ENCODE data around the gene RGS6. TPM values are rescaled to one million over a fixed set of nuclear protein-coding genes. Genes with fewer than 3 reads are reported as not detected.

The RGS6 gene
- total and polyA plus RNA-seq, 2 of the 4 experiments (the other 2 are of a cell fraction), result not detected

GRCh38 chr14:72439707-72440106, 507.5 kb downstream of the RGS6 start:
- intact Hi-C loops (cut with micrococcal nuclease) (no loop called here), in situ Hi-C loops (cut with MboI; ENCODE audit: low sequenced_read_pairs) (no loop called here), dilution Hi-C loops (cut with HindIII; ENCODE audit: low sequenced_read_pairs, unreplicated experiment) (no loop called here)
- H4K5ac ChIP-seq (ENCODE audit: low read depth, low read length), result no peak overlapping the region
- H2BK20ac ChIP-seq (ENCODE audit: low read depth, low read length), result no peak overlapping the region
- no peaks in the 10 kb centered on the region for H3K79me1 ChIP-seq (ENCODE audit: low read depth in 1 of 2, low read length in 2 of 2)
- no peak overlapping the region for H3K23ac ChIP-seq (ENCODE audit: low read depth, low read length)
- H4K91ac ChIP-seq (ENCODE audit: insufficient read depth, low read depth, low read length), result no peak overlapping the region
- ATAC-seq (ENCODE audit: low read depth) (no peak), DNase-seq (no peak)
- whole genome bisulfite sequencing, 2 experiments (ENCODE audit: extremely low coverage in 2 of 2, insufficient read length in 1 of 2), result 80% methylated on average over 2 of the region's 4 CpGs; no CpG with 5 or more reads in 1 of the 2 experiments
- H2AFZ ChIP-seq (replicated peaks; ENCODE audit: low read length, poor library complexity), result no peak overlapping the region
- H2BK120ac ChIP-seq (ENCODE audit: low read depth, low read length), result no peak overlapping the region
- H3K4ac ChIP-seq (ENCODE audit: low read depth, low read length), result no peak overlapping the region
- peaks cover 40% of the 10 kb centered on the region for H3K27me3 ChIP-seq (ENCODE audit: control insufficient read depth, insufficient read depth, low read length)
- TF ChIP-seq BHLHE40 (IDR thresholded peaks at IDR 0.05; ENCODE audit: low read depth, low read length) (no peak), RFX5 (IDR thresholded peaks at IDR 0.05; ENCODE audit: low read depth, low read length) (no peak), CEBPB (IDR thresholded peaks at IDR 0.05; ENCODE audit: low read depth, low read length) (no peak), MAFK (IDR thresholded peaks at IDR 0.05; ENCODE audit: low read depth, low read length) (no peak), SMC3 (IDR thresholded peaks at IDR 0.05; ENCODE audit: low read depth, low read length) (no peak), NFE2L2 (IDR thresholded peaks at IDR 0.05; ENCODE audit: low read depth, low read length) (no peak), ELK1 (IDR thresholded peaks at IDR 0.05; ENCODE audit: borderline replicate concordance, low read depth, low read length) (no peak), MAZ (IDR thresholded peaks at IDR 0.05; ENCODE audit: borderline replicate concordance, low read depth, low read length) (no peak), RCOR1 (IDR thresholded peaks at IDR 0.05; ENCODE audit: insufficient replicate concordance, low read length) (no peak), POLR2A (IDR thresholded peaks at IDR 0.05; ENCODE audit: low read depth, low read length) (no peak), RAD21 (IDR thresholded peaks at IDR 0.05; ENCODE audit: low read length) (no peak), FOS (IDR thresholded peaks at IDR 0.05; ENCODE audit: low read depth, low read length) (no peak), CHD1 (IDR thresholded peaks at IDR 0.05; ENCODE audit: low read depth, low read length) (no peak), MXI1 (IDR thresholded peaks at IDR 0.05; ENCODE audit: borderline replicate concordance, low read depth, low read length) (no peak)
- TF ChIP-seq, protein P1, sequence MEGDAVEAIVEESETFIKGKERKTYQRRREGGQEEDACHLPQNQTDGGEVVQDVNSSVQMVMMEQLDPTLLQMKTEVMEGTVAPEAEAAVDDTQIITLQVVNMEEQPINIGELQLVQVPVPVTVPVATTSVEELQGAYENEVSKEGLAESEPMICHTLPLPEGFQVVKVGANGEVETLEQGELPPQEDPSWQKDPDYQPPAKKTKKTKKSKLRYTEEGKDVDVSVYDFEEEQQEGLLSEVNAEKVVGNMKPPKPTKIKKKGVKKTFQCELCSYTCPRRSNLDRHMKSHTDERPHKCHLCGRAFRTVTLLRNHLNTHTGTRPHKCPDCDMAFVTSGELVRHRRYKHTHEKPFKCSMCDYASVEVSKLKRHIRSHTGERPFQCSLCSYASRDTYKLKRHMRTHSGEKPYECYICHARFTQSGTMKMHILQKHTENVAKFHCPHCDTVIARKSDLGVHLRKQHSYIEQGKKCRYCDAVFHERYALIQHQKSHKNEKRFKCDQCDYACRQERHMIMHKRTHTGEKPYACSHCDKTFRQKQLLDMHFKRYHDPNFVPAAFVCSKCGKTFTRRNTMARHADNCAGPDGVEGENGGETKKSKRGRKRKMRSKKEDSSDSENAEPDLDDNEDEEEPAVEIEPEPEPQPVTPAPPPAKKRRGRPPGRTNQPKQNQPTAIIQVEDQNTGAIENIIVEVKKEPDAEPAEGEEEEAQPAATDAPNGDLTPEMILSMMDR (conservative IDR thresholded peaks at IDR 0.05; ENCODE audit: low read depth, low read length), result no peak
- TF ChIP-seq, protein P2, sequence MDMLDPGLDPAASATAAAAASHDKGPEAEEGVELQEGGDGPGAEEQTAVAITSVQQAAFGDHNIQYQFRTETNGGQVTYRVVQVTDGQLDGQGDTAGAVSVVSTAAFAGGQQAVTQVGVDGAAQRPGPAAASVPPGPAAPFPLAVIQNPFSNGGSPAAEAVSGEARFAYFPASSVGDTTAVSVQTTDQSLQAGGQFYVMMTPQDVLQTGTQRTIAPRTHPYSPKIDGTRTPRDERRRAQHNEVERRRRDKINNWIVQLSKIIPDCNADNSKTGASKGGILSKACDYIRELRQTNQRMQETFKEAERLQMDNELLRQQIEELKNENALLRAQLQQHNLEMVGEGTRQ (IDR thresholded peaks at IDR 0.05; ENCODE audit: low read depth, low read length), result no peak
- no peak overlapping the region for H3K27ac ChIP-seq (ENCODE audit: insufficient read depth, low read length)
- H3K9me1 ChIP-seq (ENCODE audit: insufficient read depth, low read length), result no peaks in the 10 kb centered on the region; the same call in 1 of the 2 replicates
- H3K9ac ChIP-seq (ENCODE audit: low read depth, low read length), result no peak overlapping the region
- ChIA-PET POLR2A (ENCODE audit: unreplicated experiment) (interaction anchor here (0.6 kb wide), 1 partner anchor 17 kb away, joined by 11 read pairs; no protein-coding TSS in a partner anchor), CTCF (no interaction called here)
- H3K4me3 ChIP-seq (ENCODE audit: insufficient read depth, low read depth, low read length), result no peak overlapping the region
- no peaks in the 10 kb centered on the region for H3K36me3 ChIP-seq (ENCODE audit: control insufficient read depth, insufficient read depth, low read length)
- H3K56ac ChIP-seq (ENCODE audit: extremely low read depth, insufficient read depth, low read length), result no peak overlapping the region
- H3K4me2 ChIP-seq (ENCODE audit: low read depth, low read length), result no peak overlapping the region
- no peaks in the 10 kb centered on the region for H4K20me1 ChIP-seq (ENCODE audit: insufficient read depth, low read length)
- no peak overlapping the region for H2BK5ac ChIP-seq (ENCODE audit: low read depth, low read length, poor library complexity, severe bottlenecking)
- no TSS peak for BruUV-seq (replicated peaks)
- no peak overlapping the region for H2BK15ac ChIP-seq (ENCODE audit: low read depth, low read length)
- H3K9me3 ChIP-seq (ENCODE audit: control insufficient read depth, insufficient read depth, low read length), result no peaks in the 10 kb centered on the region
- no peak overlapping the region for H2AK5ac ChIP-seq (ENCODE audit: low read depth, low read length)
- H3K14ac ChIP-seq (replicated peaks; ENCODE audit: low read depth, low read length), result no peak overlapping the region
- H4K8ac ChIP-seq (ENCODE audit: low read depth in 2 of 2, low read length in 2 of 2), result no peak overlapping the region
- no peak overlapping the region for H3K18ac ChIP-seq (ENCODE audit: low read depth, low read length)
- H3K4me1 ChIP-seq (ENCODE audit: control insufficient read depth, insufficient read depth, low read length), result no peaks in the 10 kb centered on the region
- H2AK9ac ChIP-seq (replicated peaks; ENCODE audit: low read depth, low read length, poor library complexity), result no peak overlapping the region
